Glutamatergic neuron (in vitro differentiated cells): ENCODE data around the gene KANK4. TPM values are rescaled to one million over a fixed set of nuclear protein-coding genes. Genes with fewer than 3 reads are reported as not detected.

Experiments
- DNase-seq: peaks from one replicate; pipeline ENCODE4 v3.0.0; 2022
- H3K27ac Mint-ChIP-seq: one replicate; pipeline ENCODE4 v1.8.0; 2020; ENCODE audit warnings: mild to moderate bottlenecking, mixed read lengths, inconsistent platforms; ENCODE audit not compliant: unreplicated experiment
- H3K27me3 Mint-ChIP-seq: one replicate; pipeline ENCODE4 v1.8.0; 2020; ENCODE audit warnings: mild to moderate bottlenecking, moderate library complexity, mixed read lengths, inconsistent platforms; ENCODE audit not compliant: unreplicated experiment
- H3K36me3 Mint-ChIP-seq: one replicate; pipeline ENCODE4 v1.8.0; 2020; ENCODE audit warnings: mild to moderate bottlenecking, mixed read lengths, inconsistent platforms; ENCODE audit not compliant: unreplicated experiment
- H3K4me1 Mint-ChIP-seq: one replicate; pipeline ENCODE4 v1.8.0; 2020; ENCODE audit warnings: mild to moderate bottlenecking, low read depth, mixed read lengths, inconsistent platforms; ENCODE audit not compliant: unreplicated experiment
- H3K4me3 Mint-ChIP-seq: one replicate; pipeline ENCODE4 v1.8.0; 2020; ENCODE audit warnings: mild to moderate bottlenecking, mixed read lengths, inconsistent platforms; ENCODE audit not compliant: unreplicated experiment
- H3K9me3 Mint-ChIP-seq: one replicate; pipeline ENCODE4 v1.8.0; 2020; ENCODE audit warnings: mild to moderate bottlenecking, moderate library complexity, mixed read lengths, inconsistent platforms; ENCODE audit not compliant: unreplicated experiment
- total RNA-seq: library from RNA; stranded (reverse); fragmentation: NEBNext Ultra II Directional; extraction: Animal tissue kit (Norgen Biotek cat#: 25700); gene quantifications from one replicate; pipeline ENCODE4 v1.2.1, GENCODE V29; 2021; ENCODE audit not compliant: unreplicated experiment
- TF ChIP-seq, protein P1 (sequence below): fragments of 200-600 bp; sonication (generic); IDR thresholded peaks from one replicate; pipeline ENCODE4 v1.5.0; 2021; ENCODE audit not compliant: partially characterized antibody, unreplicated experiment

KANK4 gene
- total RNA-seq, 1 donor from 2014 or later, result not detected

DNA sequence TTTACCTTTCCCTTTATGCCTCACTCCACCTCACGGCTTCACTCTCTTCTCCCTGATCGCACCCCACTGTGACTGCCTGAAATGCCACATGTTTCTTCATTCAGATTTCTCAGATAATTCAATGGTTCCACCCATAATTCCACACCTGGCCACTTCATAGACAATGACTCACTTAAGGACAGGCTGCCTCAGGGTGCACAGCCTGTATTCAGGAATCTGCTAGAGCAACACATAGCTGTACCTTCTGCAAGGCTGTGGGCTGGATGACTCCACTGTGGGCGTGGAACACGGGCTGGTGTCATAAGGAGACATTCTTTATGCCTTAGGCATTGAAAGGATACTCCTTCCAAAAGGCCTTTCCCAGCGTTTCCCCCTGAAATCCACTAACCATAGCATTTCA lies 88.5 kb downstream of the KANK4 start:
- H3K36me3 Mint-ChIP-seq, result no peaks in the 10 kb centered on the region
- no peak for DNase-seq
- TF ChIP-seq, protein P1, sequence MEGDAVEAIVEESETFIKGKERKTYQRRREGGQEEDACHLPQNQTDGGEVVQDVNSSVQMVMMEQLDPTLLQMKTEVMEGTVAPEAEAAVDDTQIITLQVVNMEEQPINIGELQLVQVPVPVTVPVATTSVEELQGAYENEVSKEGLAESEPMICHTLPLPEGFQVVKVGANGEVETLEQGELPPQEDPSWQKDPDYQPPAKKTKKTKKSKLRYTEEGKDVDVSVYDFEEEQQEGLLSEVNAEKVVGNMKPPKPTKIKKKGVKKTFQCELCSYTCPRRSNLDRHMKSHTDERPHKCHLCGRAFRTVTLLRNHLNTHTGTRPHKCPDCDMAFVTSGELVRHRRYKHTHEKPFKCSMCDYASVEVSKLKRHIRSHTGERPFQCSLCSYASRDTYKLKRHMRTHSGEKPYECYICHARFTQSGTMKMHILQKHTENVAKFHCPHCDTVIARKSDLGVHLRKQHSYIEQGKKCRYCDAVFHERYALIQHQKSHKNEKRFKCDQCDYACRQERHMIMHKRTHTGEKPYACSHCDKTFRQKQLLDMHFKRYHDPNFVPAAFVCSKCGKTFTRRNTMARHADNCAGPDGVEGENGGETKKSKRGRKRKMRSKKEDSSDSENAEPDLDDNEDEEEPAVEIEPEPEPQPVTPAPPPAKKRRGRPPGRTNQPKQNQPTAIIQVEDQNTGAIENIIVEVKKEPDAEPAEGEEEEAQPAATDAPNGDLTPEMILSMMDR, result no peak
- H3K4me3 Mint-ChIP-seq, result no peak overlapping the region
- peaks cover 4% of the 10 kb centered on the region for H3K4me1 Mint-ChIP-seq
- H3K27ac Mint-ChIP-seq, result no peak overlapping the region
- no peaks in the 10 kb centered on the region for H3K9me3 Mint-ChIP-seq
- peaks cover 4% of the 10 kb centered on the region for H3K27me3 Mint-ChIP-seq

DNA sequence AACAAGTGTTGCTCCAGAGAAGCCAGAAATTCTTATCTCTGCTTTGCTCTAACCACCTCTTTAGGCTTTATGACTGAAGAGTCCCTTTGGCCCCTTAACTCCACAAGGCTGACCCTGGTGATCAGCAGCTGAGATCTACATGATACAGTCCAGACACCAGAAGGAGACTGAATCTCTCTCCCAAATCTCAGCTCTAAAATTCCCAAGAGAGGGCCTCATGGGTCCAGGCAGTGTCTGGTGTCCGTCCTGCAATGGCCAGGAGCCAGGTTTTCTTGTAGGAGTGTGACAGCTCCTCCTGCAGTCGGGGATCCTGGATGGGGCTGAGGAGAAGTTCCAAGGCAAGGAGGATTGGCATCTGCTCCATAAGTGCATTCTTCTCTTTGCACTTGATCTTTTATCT lies 89.3 kb downstream of the KANK4 start:
- H3K36me3 Mint-ChIP-seq, result no peaks in the 10 kb centered on the region
- no peak overlapping the region for H3K27ac Mint-ChIP-seq
- peaks cover 4% of the 10 kb centered on the region for H3K27me3 Mint-ChIP-seq
- peaks cover 3% of the 10 kb centered on the region for H3K4me1 Mint-ChIP-seq
- no peaks in the 10 kb centered on the region for H3K9me3 Mint-ChIP-seq
- no peak overlapping the region for H3K4me3 Mint-ChIP-seq
- no peak for DNase-seq
- TF ChIP-seq, protein P1, result no peak

DNA sequence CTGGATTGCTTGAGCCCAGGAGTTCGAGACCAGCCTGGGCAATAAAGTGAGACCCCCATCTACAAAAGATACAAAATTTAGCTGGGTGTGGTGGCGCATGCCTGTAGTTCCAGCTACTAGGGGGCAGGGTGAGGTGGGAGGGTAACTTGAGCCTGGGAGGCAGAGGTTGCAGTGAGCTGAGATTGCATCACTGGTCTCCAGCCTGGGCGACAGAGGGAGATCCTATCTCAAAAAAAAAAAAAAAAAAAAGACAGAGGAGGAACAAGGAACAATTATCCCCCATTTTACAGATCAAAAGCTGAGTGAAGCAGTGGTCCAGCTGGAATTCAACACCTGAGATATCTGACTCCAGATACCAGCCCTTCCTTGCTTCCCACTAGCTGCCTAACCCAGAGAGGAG lies 89.8 kb downstream of the KANK4 start:
- H3K4me1 Mint-ChIP-seq, result no peaks in the 10 kb centered on the region
- no peak for DNase-seq
- TF ChIP-seq, protein P1, result no peak
- no peaks in the 10 kb centered on the region for H3K36me3 Mint-ChIP-seq
- H3K27me3 Mint-ChIP-seq, result peaks cover 4% of the 10 kb centered on the region
- H3K27ac Mint-ChIP-seq, result no peak overlapping the region
- H3K4me3 Mint-ChIP-seq, result no peak overlapping the region
- no peaks in the 10 kb centered on the region for H3K9me3 Mint-ChIP-seq

DNA sequence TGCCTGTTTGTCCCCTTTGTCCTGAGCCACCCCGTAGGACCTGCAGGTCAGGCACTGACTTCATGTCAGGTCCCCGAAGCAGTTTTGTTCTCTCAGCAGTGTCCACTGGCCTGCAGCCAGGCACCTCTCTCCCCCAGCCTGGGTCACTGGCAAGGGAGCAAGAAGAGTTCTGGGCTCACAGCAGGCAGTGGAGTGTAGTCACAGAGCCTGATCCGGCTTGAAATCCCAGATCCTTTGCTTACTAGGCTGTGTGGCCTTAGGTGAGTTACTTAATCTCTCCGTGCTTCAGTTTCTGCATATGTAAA lies 90.4 kb downstream of the KANK4 start:
- Mint-ChIP-seq H3K36me3 (no peaks in the 10 kb centered on the region), H3K4me1 (no peaks in the 10 kb centered on the region), H3K4me3 (no peak overlapping the region), H3K27ac (no peak overlapping the region), H3K27me3 (peaks cover 4% of the 10 kb centered on the region), H3K9me3 (no peaks in the 10 kb centered on the region)
- TF ChIP-seq, protein P1, result no peak
- DNase-seq, result no peak

DNA sequence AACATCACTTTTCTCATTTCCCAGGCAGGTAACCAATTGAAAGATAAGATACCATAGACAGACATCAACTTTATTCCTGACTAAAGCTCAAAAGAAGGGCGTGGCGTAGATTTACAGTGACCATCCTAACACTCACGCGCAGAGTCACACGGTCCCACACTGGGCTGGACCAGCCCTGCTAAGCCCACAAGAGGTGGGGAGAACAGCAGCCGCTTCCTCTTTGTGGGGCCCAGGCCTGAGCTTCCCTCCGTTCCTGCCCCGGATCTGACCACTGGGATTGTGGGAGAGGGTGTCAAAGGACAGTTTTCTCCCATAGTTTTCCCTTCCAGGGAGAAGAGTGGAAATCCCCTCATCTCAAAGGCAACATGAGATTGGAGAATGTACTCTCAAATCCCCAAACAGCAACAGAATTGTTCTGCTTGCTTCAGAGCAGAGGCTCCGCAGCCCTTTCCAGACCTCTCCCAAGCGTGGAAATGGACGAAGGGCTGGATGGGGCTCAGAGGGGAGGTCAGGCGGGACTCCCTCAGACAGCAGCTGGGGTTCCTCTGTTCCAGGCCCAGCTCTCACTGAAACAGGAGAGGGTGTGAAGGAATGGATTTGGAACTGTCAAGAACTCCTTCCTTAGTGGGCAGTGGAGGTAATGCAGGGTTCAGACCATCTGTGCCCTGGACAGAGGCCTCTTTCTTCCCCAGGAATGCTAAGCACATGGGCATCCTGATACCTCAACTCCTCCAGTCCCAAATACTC lies 90.9 kb downstream of the KANK4 start:
- TF ChIP-seq, protein P1, result no peak
- no peaks in the 10 kb centered on the region for H3K36me3 Mint-ChIP-seq
- H3K9me3 Mint-ChIP-seq, result no peaks in the 10 kb centered on the region
- H3K27ac Mint-ChIP-seq, result no peak overlapping the region
- H3K27me3 Mint-ChIP-seq, result peaks cover 4% of the 10 kb centered on the region
- H3K4me1 Mint-ChIP-seq, result no peaks in the 10 kb centered on the region
- no peak overlapping the region for H3K4me3 Mint-ChIP-seq
- DNase-seq, result no peak
